Tibial nerve (tissue), 4 donors: ENCODE data around the gene SCGB1C2. TPM values are rescaled to one million over a fixed set of nuclear protein-coding genes. Genes with fewer than 3 reads are reported as not detected.
"Not testable (repeated sequence)": the region's sequence is repeated elsewhere in the genome, so short reads cannot be mapped to it uniquely, and the experiment has no call there.

Experiments
- DNase-seq, 2 donors: peaks; one replicate each; pipeline ENCODE4 v3.0.0-alpha.2; 2019; ENCODE audit warnings: low spot score in 2 of 2
- H3K27ac ChIP-seq, 4 donors: fragments of 200-600 bp; sonication (generic) in 3 of 4; one replicate each; pipeline ENCODE4 v1.5.1; 2017 to 2019; ENCODE audit warnings: mild to moderate bottlenecking in 1 of 4
- H3K27me3 ChIP-seq, 2 donors: fragments of 200-600 bp; sonication (generic) in 1 of 2; one replicate each; pipeline versions ENCODE4 v1.5.1 to v1.6.0; 2017 to 2019
- H3K36me3 ChIP-seq, 3 donors: fragments of 200-600 bp; sonication (generic); one replicate each; pipeline ENCODE4 v1.5.1; 2018 to 2019
- H3K4me1 ChIP-seq, 4 donors: fragments of 200-600 bp; sonication (generic) in 3 of 4; one replicate each; pipeline ENCODE4 v1.5.1; 2017 to 2019
- H3K4me3 ChIP-seq, 4 donors: fragments of 200-600 bp; sonication (generic) in 3 of 4; one replicate each; pipeline ENCODE4 v1.5.1; 2017 to 2019; ENCODE audit warnings: mild to moderate bottlenecking in 1 of 4, moderate library complexity in 1 of 4
- H3K9me3 ChIP-seq, 4 donors: fragments of 200-600 bp; sonication (generic) in 3 of 4; one replicate each; pipeline ENCODE4 v1.5.1; 2017 to 2019
- CTCF ChIP-seq, 5 experiments: fragments of 200-600 bp in 3 of 5; fragments of 450-650 bp in 2 of 5; sonication (generic) in 3 of 5; IDR thresholded peaks; one replicate each; pipeline ENCODE4 v1.5.1; 2016 to 2019; ENCODE audit warnings: antibody characterized with exemption in 5 of 5, mild to moderate bottlenecking in 3 of 5, moderate library complexity in 2 of 5
- EP300 ChIP-seq, 2 donors: sonication (generic); formaldehyde crosslinking; IDR thresholded peaks; one replicate each; pipeline ENCODE4 v1.6.1; 2017; ENCODE audit warnings: antibody characterized with exemption in 2 of 2, mild to moderate bottlenecking in 1 of 2
- POLR2A ChIP-seq, 2 donors: fragments of 450-650 bp; IDR thresholded peaks; one replicate each; pipeline ENCODE4 v1.6.1; 2017; ENCODE audit warnings: antibody characterized with exemption in 2 of 2, mild to moderate bottlenecking in 2 of 2, moderate library complexity in 2 of 2
- whole genome bisulfite sequencing, 2 donors: methylation state at CpG; one replicate each; pipeline ENCODE4 v1.1.5; 2018; 5-methylcytosine and 5-hydroxymethylcytosine counted together
- total RNA-seq, 4 donors: library from RNA; depleted of rRNA; stranded (reverse); fragments of >200 nt; gene quantifications; one replicate each; pipeline ENCODE4 v1.1.0, GENCODE V29; 2016

The SCGB1C2 gene
- total RNA-seq, 4 donors from 2014 or later: not detected

GRCh38 chr17:161481-161880 is 24.1 kb downstream of the SCGB1C2 start:
- WGBS, 2 donors: 88 to 90% methylated on average over 6 to 7 of the region's 10 CpGs
- TF ChIP-seq CTCF (IDR thresholded peaks at IDR 0.05) (no peak), EP300 (IDR thresholded peaks at IDR 0.05) (no peak), POLR2A (IDR thresholded peaks at IDR 0.05) (no peak)
- DNase-seq: no peak

GRCh38 chr17:162689-163088 is 25.3 kb downstream of the SCGB1C2 start:
- TF ChIP-seq POLR2A (IDR thresholded peaks at IDR 0.05) (no peak), CTCF (IDR thresholded peaks at IDR 0.05) (no peak), EP300 (IDR thresholded peaks at IDR 0.05) (no peak)
- 81 to 82% methylated on average over 8 to 11 of the region's 11 CpGs for WGBS, 2 donors
- no peaks in the 10 kb centered on the region for H3K27me3 ChIP-seq

More at GRCh38 chr17:161481-161880, 24.1 kb downstream of the SCGB1C2 start:
- no peaks in the 10 kb centered on the region for H3K36me3 ChIP-seq
- no peaks in the 10 kb centered on the region for H3K4me1 ChIP-seq
- no peaks in the 10 kb centered on the region for H3K9me3 ChIP-seq
- no peak overlapping the region for H3K4me3 ChIP-seq
- H3K27me3 ChIP-seq: no peaks in the 10 kb centered on the region
- no peak overlapping the region for H3K27ac ChIP-seq

GRCh38 chr17:163514-164098 is 26.2 kb downstream of the SCGB1C2 start:
- no peak overlapping the region for H3K27ac ChIP-seq
- WGBS, 2 donors: 79 to 80% methylated on average over 10 to 11 of the region's 11 CpGs
- H3K36me3 ChIP-seq: no peaks in the 10 kb centered on the region
- no peaks in the 10 kb centered on the region for H3K9me3 ChIP-seq
- H3K27me3 ChIP-seq: no peaks in the 10 kb centered on the region
- DNase-seq: no peak
- no peak for TF ChIP-seq POLR2A (IDR thresholded peaks at IDR 0.05)
- no peak for TF ChIP-seq EP300 (IDR thresholded peaks at IDR 0.05)
- no peak for TF ChIP-seq CTCF (IDR thresholded peaks at IDR 0.05)
- H3K4me1 ChIP-seq: no peaks in the 10 kb centered on the region
- H3K4me3 ChIP-seq: no peak overlapping the region

More at GRCh38 chr17:162689-163088, 25.3 kb downstream of the SCGB1C2 start:
- no peak overlapping the region for H3K4me3 ChIP-seq
- H3K36me3 ChIP-seq: no peaks in the 10 kb centered on the region
- H3K9me3 ChIP-seq: no peaks in the 10 kb centered on the region
- H3K4me1 ChIP-seq: no peaks in the 10 kb centered on the region
- H3K27ac ChIP-seq: no peak overlapping the region
- DNase-seq: no peak

GRCh38 chr17:164303-165235 is 27.2 kb downstream of the SCGB1C2 start:
- 52 to 57% methylated on average over 10 to 16 of the region's 16 CpGs for WGBS, 2 donors
- TF ChIP-seq POLR2A (IDR thresholded peaks at IDR 0.05): no peak
- peak; percentile 19 to 71 (median 42) for TF ChIP-seq CTCF (IDR thresholded peaks at IDR 0.05)

GRCh38 chr17:165939-166338 is 28.6 kb downstream of the SCGB1C2 start:
- no peak for DNase-seq
- TF ChIP-seq CTCF (IDR thresholded peaks at IDR 0.05): no peak
- TF ChIP-seq POLR2A (IDR thresholded peaks at IDR 0.05): no peak
- TF ChIP-seq EP300 (IDR thresholded peaks at IDR 0.05): no peak
- Histone ChIP-seq H3K4me1 (no peaks in the 10 kb centered on the region), H3K4me3 (no peak overlapping the region), H3K9me3 (no peaks in the 10 kb centered on the region), H3K27me3 (no peaks in the 10 kb centered on the region), H3K27ac (no peak overlapping the region), H3K36me3 (no peaks in the 10 kb centered on the region)
- 89 to 95% methylated on average over 14 of the region's 14 CpGs for WGBS, 2 donors

More at GRCh38 chr17:164303-165235, 27.2 kb downstream of the SCGB1C2 start:
- Histone ChIP-seq H3K27ac (no peak overlapping the region), H3K27me3 (no peaks in the 10 kb centered on the region), H3K36me3 (no peaks in the 10 kb centered on the region), H3K4me1 (no peaks in the 10 kb centered on the region), H3K4me3 (no peak overlapping the region), H3K9me3 (no peaks in the 10 kb centered on the region)
- DNase-seq: peak in 1 of 2 donors; percentile 61

- not testable (repeated sequence) for H3K36me3 ChIP-seq, H3K27me3 ChIP-seq, DNase-seq, H3K9me3 ChIP-seq, H3K4me1 ChIP-seq, H3K27ac ChIP-seq, H3K4me3 ChIP-seq
- whole genome bisulfite sequencing, 2 donors: 82 to 90% methylated on average over 7 to 8 of the region's 11 CpGs
These were observed 31.2 kb downstream of the SCGB1C2 start for GRCh38 chr17:168614-169013.
